GM23338 (cell line): ENCODE measurements around the gene ETFA.

Experiments
- CTCF ChIP-seq, 2 experiments: fragments of 200-600 bp in 1 of 2; sonication (generic) in 1 of 2; conservative IDR thresholded peaks; 2 replicates each; pipeline versions ENCODE4 v1.5.1 to v1.6.1; 2016 to 2017; ENCODE audit warnings: antibody characterized with exemption in 2 of 2, low read depth in 2 of 2, mild to moderate bottlenecking in 2 of 2, moderate library complexity in 1 of 2
- POLR2AphosphoS5 ChIP-seq: IDR thresholded peaks from 2 replicates; pipeline ENCODE4 v1.6.1; 2016; ENCODE audit warnings: antibody characterized with exemption, low read depth

GRCh38 chr15:76197703-76198455 is 113.4 kb downstream of the ETFA start:
- no peak for TF ChIP-seq POLR2AphosphoS5
- TF ChIP-seq CTCF (conservative IDR thresholded peaks at IDR 0.05; ENCODE audit: low read depth in 2 of 2) = no peak
